Measurements from ENCODE around the gene CLCN4. TPM values are rescaled to one million over a fixed set of nuclear protein-coding genes. Genes with fewer than 3 reads are reported as not detected.

Gene CLCN4
- polyA plus RNA-seq, 3 donors: 0.27 to 1.9 (median 1.3) TPM

GRCh38 chrX:10193587-10193986 lies 36.8 kb downstream of the CLCN4 start:
- Mint-ChIP-seq H3K9me3 (peaks cover 0 to 2% (median 0%) of the 10 kb centered on the region in 7 donors), H3K4me3 (no peak overlapping the region), H3K27me3 (ENCODE audit: low read depth in 3 of 3) (peaks cover 0 to 16% (median 1%) of the 10 kb centered on the region in 3 donors), H3K4me1 (peaks cover 21% of the 10 kb centered on the region), H3K27ac (peak overlapping the region in 3 of 7 donors; percentile 35 to 60 (median 35)), H3K36me3 (peaks cover 0 to 10% of the 10 kb centered on the region in 2 donors)
- H3K27ac ChIP-seq (ENCODE audit: low read depth in 1 of 2, low read length in 2 of 2): no peak overlapping the region
- H3K4me1 ChIP-seq (ENCODE audit: control insufficient read depth in 1 of 2, insufficient read depth in 2 of 2, low read length in 2 of 2): peaks cover 9 to 10% of the 10 kb centered on the region in 2 donors
- H3K9ac ChIP-seq (ENCODE audit: insufficient read depth, low read length, poor library complexity, severe bottlenecking): no peak overlapping the region
- no peak overlapping the region for H3K4me3 ChIP-seq (replicated peaks in 1 of 3; ENCODE audit: low read depth in 2 of 3, low read length in 3 of 3)
- no peaks in the 10 kb centered on the region for H4K20me1 ChIP-seq (ENCODE audit: insufficient read depth, low read length)
- no peaks in the 10 kb centered on the region for H3K36me3 ChIP-seq (replicated peaks in 1 of 2; ENCODE audit: control insufficient read depth in 1 of 2, insufficient read depth in 2 of 2, low read length in 2 of 2)
- H2AFZ ChIP-seq (ENCODE audit: insufficient read depth, low read depth, low read length, poor library complexity, severe bottlenecking): no peak overlapping the region
- no peak overlapping the region for H3K4me2 ChIP-seq (replicated peaks; ENCODE audit: extremely low read depth, low read length, poor library complexity, severe bottlenecking)
- DNase-seq: no peak
- intact Hi-C loops (cut with micrococcal nuclease): loop anchor here in 1 of 2 donors (5.0 to 10.0 kb wide), 3 partner anchors 529 to 1561 kb away; partner anchors contain the start of genes HCCS and MSL3
- H3K27me3 ChIP-seq (ENCODE audit: control insufficient read depth in 2 of 2, insufficient read depth in 2 of 2, low read length in 2 of 2): no peaks in the 10 kb centered on the region
- H3K9me3 ChIP-seq (replicated peaks in 1 of 2; ENCODE audit: control insufficient read depth in 1 of 2, insufficient read depth in 1 of 2, low read length in 2 of 2): no peaks in the 10 kb centered on the region
- H3K79me2 ChIP-seq (ENCODE audit: insufficient read depth, low read length): no peaks in the 10 kb centered on the region
- TF ChIP-seq CTCF (IDR thresholded peaks at IDR 0.05): no peak

GRCh38 chrX:10195425-10195824 lies 38.6 kb downstream of the CLCN4 start:
- H3K36me3 Mint-ChIP-seq: peaks cover 3 to 10% of the 10 kb centered on the region in 2 donors
- Histone ChIP-seq H3K9ac (ENCODE audit: insufficient read depth, low read length, poor library complexity, severe bottlenecking) (no peak overlapping the region), H3K27ac (ENCODE audit: low read depth in 1 of 2, low read length in 2 of 2) (no peak overlapping the region), H2AFZ (ENCODE audit: insufficient read depth, low read depth, low read length, poor library complexity, severe bottlenecking) (no peak overlapping the region), H3K79me2 (ENCODE audit: insufficient read depth, low read length) (no peaks in the 10 kb centered on the region), H3K4me2 (replicated peaks; ENCODE audit: extremely low read depth, low read length, poor library complexity, severe bottlenecking) (no peak overlapping the region), H4K20me1 (ENCODE audit: insufficient read depth, low read length) (no peaks in the 10 kb centered on the region), H3K4me3 (replicated peaks in 1 of 3; ENCODE audit: low read depth in 2 of 3, low read length in 3 of 3) (no peak overlapping the region), H3K4me1 (ENCODE audit: control insufficient read depth in 1 of 2, insufficient read depth in 2 of 2, low read length in 2 of 2) (peaks cover 24 to 27% of the 10 kb centered on the region in 2 donors), H3K36me3 (replicated peaks in 1 of 2; ENCODE audit: control insufficient read depth in 1 of 2, insufficient read depth in 2 of 2, low read length in 2 of 2) (no peaks in the 10 kb centered on the region), H3K9me3 (replicated peaks in 1 of 2; ENCODE audit: control insufficient read depth in 1 of 2, insufficient read depth in 1 of 2, low read length in 2 of 2) (no peaks in the 10 kb centered on the region), H3K27me3 (ENCODE audit: control insufficient read depth in 2 of 2, insufficient read depth in 2 of 2, low read length in 2 of 2) (no peaks in the 10 kb centered on the region)
- H3K9me3 Mint-ChIP-seq: peaks cover 0 to 8% (median 4%) of the 10 kb centered on the region in 7 donors
- no CpG with 5 or more reads among the region's 4 CpGs for WGBS (ENCODE audit: insufficient coverage)
- no peak for DNase-seq
- H3K27ac Mint-ChIP-seq: no peak overlapping the region
- no peak overlapping the region for H3K4me3 Mint-ChIP-seq
- peaks cover 32% of the 10 kb centered on the region for H3K4me1 Mint-ChIP-seq
- intact Hi-C loops (cut with micrococcal nuclease): loop anchor here in 1 of 2 donors (10.0 kb wide), 2 partner anchors 919 to 1559 kb away; partner anchors contain the start of genes HCCS and MSL3
- H3K27me3 Mint-ChIP-seq (ENCODE audit: low read depth in 3 of 3): peaks cover 0 to 16% (median 1%) of the 10 kb centered on the region in 3 donors
- TF ChIP-seq CTCF (IDR thresholded peaks at IDR 0.05): no peak
